Peyer's patch (tissue), 4 donors: Measurements from ENCODE around the gene NPLOC4. TPM values are rescaled to one million over a fixed set of nuclear protein-coding genes. Genes with fewer than 3 reads are reported as not detected.
A peak's percentile ranks its signal among the peaks of the same experiment; 100 is the strongest.

Experiments
- DNase-seq, 3 donors: peaks; one replicate each; pipeline ENCODE4 v3.0.0-alpha.2; 2017 to 2019
- H3K27ac ChIP-seq, 4 donors: fragments of 200-600 bp; sonication (generic); one replicate each; pipeline ENCODE4 v1.5.1; 2016 to 2019
- H3K27me3 ChIP-seq, 2 donors: fragments of 200-600 bp; sonication (generic); one replicate each; pipeline ENCODE4 v1.5.1; 2019
- H3K36me3 ChIP-seq, 3 donors: fragments of 200-600 bp; sonication (generic); one replicate each; pipeline ENCODE4 v1.5.1; 2016 to 2019
- H3K4me1 ChIP-seq, 4 donors: fragments of 200-600 bp; sonication (generic); one replicate each; pipeline ENCODE4 v1.5.1; 2016 to 2019
- H3K4me3 ChIP-seq, 4 donors: fragments of 200-600 bp; sonication (generic); 1 replicate in 3 of 4; 2 replicates in 1 of 4; pipeline ENCODE4 v1.5.1; 2016 to 2019; ENCODE audit warnings: mild to moderate bottlenecking in 1 of 4
- H3K9me3 ChIP-seq, 4 donors: fragments of 200-600 bp; sonication (generic); one replicate each; pipeline ENCODE4 v1.5.1; 2016 to 2019; ENCODE audit warnings: mild to moderate bottlenecking in 1 of 4
- CTCF ChIP-seq, 6 experiments: fragments of 450-650 bp in 4 of 6; fragments of 200-600 bp in 2 of 6; sonication (generic) in 1 of 6; IDR thresholded peaks; one replicate each; pipeline ENCODE4 v1.5.1; 2017 to 2019; ENCODE audit warnings: antibody characterized with exemption in 6 of 6, mild to moderate bottlenecking in 3 of 6, moderate library complexity in 1 of 6
- POLR2A ChIP-seq, 2 donors: fragments of 450-650 bp; IDR thresholded peaks; one replicate each; pipeline ENCODE4 v1.5.1; 2017; ENCODE audit warnings: antibody characterized with exemption in 2 of 2, mild to moderate bottlenecking in 2 of 2, moderate library complexity in 2 of 2
- total RNA-seq, 4 donors: library from RNA; depleted of rRNA; stranded (reverse); fragments of >200 nt; gene quantifications; one replicate each; pipeline ENCODE4 v1.1.0, GENCODE V29; 2016

Gene NPLOC4
- total RNA-seq, 4 donors from 2014 or later: 77.2 to 911 (median 122) TPM

GRCh38 chr17:81566461-81567126, 70.3 kb downstream of the NPLOC4 start:
- H3K36me3 ChIP-seq: peaks cover 0 to 88% (median 0%) of the 10 kb centered on the region in 3 donors
- TF ChIP-seq POLR2A (IDR thresholded peaks at IDR 0.05) (no peak), CTCF (IDR thresholded peaks at IDR 0.05) (no peak)
- H3K4me3 ChIP-seq: no peak overlapping the region
- no peaks in the 10 kb centered on the region for H3K9me3 ChIP-seq
- peak in 2 of 3 donors; percentile 64 to 67 for DNase-seq
- no peaks in the 10 kb centered on the region for H3K27me3 ChIP-seq
- H3K4me1 ChIP-seq: peaks cover 0 to 29% (median 0%) of the 10 kb centered on the region in 4 donors
- peak overlapping the region; percentile 25 to 80 (median 68) for H3K27ac ChIP-seq

- Histone ChIP-seq H3K27me3 (no peaks in the 10 kb centered on the region), H3K27ac (peak overlapping the region in 1 of 4 donors; percentile 72), H3K4me1 (peaks cover 0 to 29% (median 0%) of the 10 kb centered on the region in 4 donors), H3K4me3 (no peak overlapping the region), H3K9me3 (no peaks in the 10 kb centered on the region), H3K36me3 (peaks cover 0 to 88% (median 0%) of the 10 kb centered on the region in 3 donors)
- DNase-seq: no peak
- TF ChIP-seq POLR2A (IDR thresholded peaks at IDR 0.05) (no peak), CTCF (IDR thresholded peaks at IDR 0.05) (no peak)
Observed at GRCh38 chr17:81565231-81565630, 71.7 kb downstream of the NPLOC4 start.

- no peaks in the 10 kb centered on the region for H3K27me3 ChIP-seq
- no peak for DNase-seq
- peaks cover 0 to 29% (median 0%) of the 10 kb centered on the region in 4 donors for H3K4me1 ChIP-seq
- H3K9me3 ChIP-seq: no peaks in the 10 kb centered on the region
- H3K4me3 ChIP-seq: no peak overlapping the region
- no peak for TF ChIP-seq CTCF (IDR thresholded peaks at IDR 0.05)
- TF ChIP-seq POLR2A (IDR thresholded peaks at IDR 0.05): no peak
- peaks cover 0 to 88% (median 0%) of the 10 kb centered on the region in 3 donors for H3K36me3 ChIP-seq
- no peak overlapping the region for H3K27ac ChIP-seq
Observed at GRCh38 chr17:81564778-81565177, 72.1 kb downstream of the NPLOC4 start.

GRCh38 chr17:81563861-81564586, 72.9 kb downstream of the NPLOC4 start:
- Histone ChIP-seq H3K4me1 (peaks cover 0 to 29% (median 0%) of the 10 kb centered on the region in 4 donors), H3K36me3 (peaks cover 0 to 88% (median 0%) of the 10 kb centered on the region in 3 donors), H3K27me3 (no peaks in the 10 kb centered on the region), H3K27ac (no peak overlapping the region), H3K4me3 (no peak overlapping the region), H3K9me3 (no peaks in the 10 kb centered on the region)
- no peak for DNase-seq
- TF ChIP-seq POLR2A (IDR thresholded peaks at IDR 0.05): no peak
- TF ChIP-seq CTCF (IDR thresholded peaks at IDR 0.05): no peak

- Histone ChIP-seq H3K36me3 (peaks cover 0 to 85% (median 0%) of the 10 kb centered on the region in 3 donors), H3K27me3 (no peaks in the 10 kb centered on the region), H3K9me3 (no peaks in the 10 kb centered on the region), H3K27ac (peak overlapping the region in 1 of 4 donors; percentile 49), H3K4me1 (peaks cover 0 to 18% (median 4%) of the 10 kb centered on the region in 4 donors), H3K4me3 (no peak overlapping the region)
- no peak for DNase-seq
- no peak for TF ChIP-seq POLR2A (IDR thresholded peaks at IDR 0.05)
- TF ChIP-seq CTCF (IDR thresholded peaks at IDR 0.05): no peak
Observed at GRCh38 chr17:81561494-81561885, 75.4 kb downstream of the NPLOC4 start.
